ACHN (cell line): Measurements from ENCODE around the gene IGSF3.

Experiments used
- DNase-seq: peaks from one replicate; pipeline ENCODE4 v3.0.0-alpha.2; 2015
- in situ Hi-C: cut with HindIII; loops from 2 replicates; pipeline ENCODE4 v1.10.0; 2017; ENCODE audit warnings: low sequenced_read_pairs, low pct_ligation_motif_present, low pct_unique_long_range_greater_than_20kb

Gene IGSF3

DNA sequence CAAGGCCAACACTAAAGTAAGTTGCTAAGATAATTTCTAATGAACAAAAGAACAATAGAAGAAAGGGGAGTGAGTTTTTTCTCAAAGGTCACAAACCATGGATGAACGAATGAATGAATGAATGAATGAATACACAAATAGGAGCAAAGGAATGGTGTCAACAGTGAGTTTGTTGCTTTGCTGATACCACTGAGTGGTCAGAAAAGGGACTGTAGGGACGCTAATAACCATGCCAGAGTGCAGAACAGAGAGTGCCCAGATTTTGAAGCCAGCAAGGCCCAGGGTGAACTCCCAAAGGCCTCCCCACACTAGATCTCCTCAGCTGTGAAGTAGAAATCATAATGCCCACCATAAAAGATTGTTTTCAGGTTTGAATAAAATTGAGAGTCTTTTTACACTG is 112.6 kb downstream of the IGSF3 start:
- DNase-seq, result no peak

GRCh38 chr1:116553386-116554115 is 114.0 kb downstream of the IGSF3 start:
- no peak for DNase-seq
- in situ Hi-C loops, result no loop called here

More for the DNA sequence above, 112.6 kb downstream of the IGSF3 start:
- in situ Hi-C loops, result no loop called here

DNA sequence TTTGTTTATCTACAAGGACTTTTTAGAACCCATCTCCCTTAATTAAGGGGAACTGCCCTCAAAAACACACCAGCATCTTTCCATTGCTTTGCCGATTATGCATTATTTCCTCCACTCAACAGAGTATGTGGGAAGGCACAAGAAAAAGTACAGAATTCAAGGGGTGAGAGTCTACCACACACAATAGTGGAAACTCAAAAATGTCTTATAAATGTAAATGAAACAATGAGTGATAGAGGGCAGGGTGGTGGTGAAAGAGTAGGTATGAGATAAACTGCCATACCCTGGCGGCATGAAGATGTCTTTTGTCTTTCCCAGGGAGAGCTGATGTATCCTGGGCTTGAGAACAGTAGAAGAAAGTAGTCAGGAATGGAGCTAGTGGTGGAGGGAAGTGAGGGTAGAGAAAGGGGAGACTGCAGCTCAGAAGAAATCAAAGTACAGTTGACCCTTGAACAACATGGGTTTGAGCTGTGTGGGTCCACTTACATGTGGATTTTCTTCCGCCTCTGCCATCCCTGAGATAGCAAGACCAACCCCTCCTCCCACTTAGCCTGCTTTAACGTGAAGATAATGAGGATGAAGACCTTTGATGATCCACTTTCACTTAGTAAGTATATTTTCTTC is 121.1 kb downstream of the IGSF3 start:
- in situ Hi-C loops, result no loop called here
- DNase-seq, result no peak

DNA sequence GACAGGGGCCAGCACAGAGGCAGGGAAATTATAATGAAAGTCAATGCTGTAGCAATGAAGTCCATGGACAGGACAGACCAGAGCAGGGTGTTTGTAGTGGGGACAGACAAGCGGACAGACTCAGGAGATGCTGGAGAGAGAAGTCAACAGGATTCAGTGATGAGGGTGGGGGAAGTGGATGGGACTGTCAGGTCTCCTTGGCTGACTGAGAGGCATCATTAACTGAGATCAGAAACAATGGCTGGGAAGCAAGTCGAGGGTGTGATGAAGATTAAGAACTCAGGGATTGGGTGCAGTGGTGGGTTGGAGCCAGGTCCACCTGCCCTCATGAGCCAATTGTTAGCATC is 122.2 kb downstream of the IGSF3 start:
- DNase-seq, result no peak
- in situ Hi-C loops, result no loop called here

GRCh38 chr1:116544588-116545358 is 122.8 kb downstream of the IGSF3 start:
- in situ Hi-C loops, result no loop called here

DNA sequence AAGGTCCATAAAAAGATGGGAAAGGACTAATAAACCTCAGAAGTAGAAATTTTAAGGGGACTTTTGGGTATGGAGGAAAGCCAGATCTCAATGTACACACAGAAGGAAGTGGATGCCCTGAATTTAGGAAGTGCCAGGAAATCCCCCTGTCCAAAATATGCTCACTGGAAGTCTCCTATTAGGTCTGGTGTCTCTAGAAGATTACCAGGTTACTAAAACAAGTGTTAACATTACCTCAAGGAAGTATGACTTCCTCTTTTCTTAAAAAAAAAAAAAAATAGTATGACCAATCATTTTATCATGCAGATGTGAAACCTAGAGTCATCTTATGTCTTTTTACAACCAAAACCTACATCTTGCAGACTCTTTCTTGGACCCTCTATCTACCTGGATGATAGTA is 127.4 kb downstream of the IGSF3 start:
- no peak for DNase-seq
- in situ Hi-C loops, result no loop called here

More at GRCh38 chr1:116544588-116545358, 122.8 kb downstream of the IGSF3 start:
- no peak for DNase-seq

DNA sequence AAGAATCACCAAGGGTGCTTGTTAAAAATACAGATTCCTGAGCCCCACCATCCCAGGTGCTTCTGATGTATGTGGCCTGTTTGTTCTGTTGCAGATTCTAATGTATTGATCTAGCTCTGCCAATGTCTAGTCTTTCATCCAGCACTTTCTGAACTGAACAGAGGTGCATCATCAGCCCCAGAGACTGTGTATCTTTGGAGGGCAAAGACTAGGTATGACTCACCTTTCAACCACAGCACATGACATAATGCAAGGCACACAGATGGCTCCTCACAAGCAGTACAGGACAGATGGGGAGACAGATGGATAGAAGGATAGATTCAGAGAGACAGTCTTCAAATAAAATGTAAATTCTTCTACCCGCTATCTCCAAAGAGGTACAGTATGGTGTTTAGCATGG is 129.0 kb downstream of the IGSF3 start:
- in situ Hi-C loops, result no loop called here
- DNase-seq, result peak; percentile 45

DNA sequence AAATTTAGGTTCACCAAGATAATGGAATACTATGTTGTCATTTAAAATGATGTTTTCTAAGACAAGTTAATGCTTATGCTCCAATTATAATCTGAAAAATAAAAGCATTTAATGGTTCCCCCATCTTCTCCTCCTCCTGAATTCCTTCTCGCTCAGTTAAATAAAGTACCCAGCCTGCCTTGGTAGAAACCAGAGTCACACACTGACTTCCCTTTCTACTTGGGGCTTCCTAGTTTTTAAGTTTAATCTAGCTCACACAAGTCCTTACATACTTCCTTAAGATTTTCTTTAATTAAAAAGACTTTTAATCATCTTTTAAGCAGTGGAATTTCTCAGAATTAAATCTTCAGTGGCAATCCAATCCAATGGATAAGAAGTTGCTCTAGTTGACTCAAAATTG is 129.6 kb downstream of the IGSF3 start:
- in situ Hi-C loops, result no loop called here
- no peak for DNase-seq

GRCh38 chr1:116537040-116537831 is 130.3 kb downstream of the IGSF3 start:
- in situ Hi-C loops, result no loop called here
- DNase-seq, result no peak

DNA sequence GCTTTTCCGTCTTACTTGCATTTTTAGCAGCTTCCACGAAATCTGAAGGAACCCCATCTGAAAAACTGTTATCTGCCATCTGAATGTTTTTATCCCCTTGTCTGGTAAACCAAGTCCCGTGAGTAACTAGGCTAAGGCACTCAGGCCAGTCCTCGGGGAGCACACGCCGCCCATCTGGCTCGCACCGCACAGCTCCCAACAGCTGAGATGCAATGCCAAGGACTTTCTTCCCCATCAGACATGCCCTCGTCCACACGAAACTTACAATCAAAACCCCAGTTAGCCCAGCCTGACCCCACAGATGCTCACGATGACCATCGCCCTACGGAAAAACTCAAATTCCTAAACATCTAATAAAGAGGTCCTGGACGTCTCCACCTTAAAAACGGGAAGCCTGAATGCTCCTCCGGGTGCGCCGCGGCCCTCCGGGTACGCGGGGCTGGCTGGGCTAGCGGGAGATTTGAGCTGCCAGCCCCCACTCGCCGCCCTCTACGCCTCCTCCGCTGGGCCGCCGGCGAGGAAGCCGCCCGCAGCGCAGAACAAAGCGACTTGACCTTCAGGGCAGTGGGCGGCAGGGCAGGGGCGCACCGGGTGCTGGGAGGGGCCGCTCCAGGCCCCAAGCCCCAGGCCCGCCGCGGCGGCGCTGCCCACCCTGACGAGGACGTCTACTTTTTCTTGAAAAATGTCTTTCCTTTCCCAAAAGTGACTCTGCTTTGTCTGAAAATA is 133.4 kb downstream of the IGSF3 start:
- in situ Hi-C loops, result no loop called here
- DNase-seq, result no peak

DNA sequence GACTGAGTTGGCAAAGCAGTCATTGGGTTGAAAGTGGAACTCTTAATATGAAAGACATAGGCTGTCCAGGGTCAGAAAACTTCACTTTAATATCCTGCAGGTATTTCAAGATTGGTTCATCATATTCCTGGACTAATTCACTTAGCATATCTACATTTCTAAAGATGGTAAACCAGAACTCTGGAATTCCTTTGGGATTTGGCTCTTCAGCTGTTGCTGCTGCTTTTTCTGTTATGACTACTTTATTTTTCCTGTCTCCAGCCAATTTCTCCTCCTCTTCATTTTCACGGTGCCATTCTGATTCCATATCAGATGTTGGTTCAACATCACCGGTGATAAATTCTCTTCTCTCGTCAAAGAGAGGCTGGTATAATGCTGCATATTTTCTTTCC is 134.1 kb downstream of the IGSF3 start:
- in situ Hi-C loops, result no loop called here
- DNase-seq, result no peak

DNA sequence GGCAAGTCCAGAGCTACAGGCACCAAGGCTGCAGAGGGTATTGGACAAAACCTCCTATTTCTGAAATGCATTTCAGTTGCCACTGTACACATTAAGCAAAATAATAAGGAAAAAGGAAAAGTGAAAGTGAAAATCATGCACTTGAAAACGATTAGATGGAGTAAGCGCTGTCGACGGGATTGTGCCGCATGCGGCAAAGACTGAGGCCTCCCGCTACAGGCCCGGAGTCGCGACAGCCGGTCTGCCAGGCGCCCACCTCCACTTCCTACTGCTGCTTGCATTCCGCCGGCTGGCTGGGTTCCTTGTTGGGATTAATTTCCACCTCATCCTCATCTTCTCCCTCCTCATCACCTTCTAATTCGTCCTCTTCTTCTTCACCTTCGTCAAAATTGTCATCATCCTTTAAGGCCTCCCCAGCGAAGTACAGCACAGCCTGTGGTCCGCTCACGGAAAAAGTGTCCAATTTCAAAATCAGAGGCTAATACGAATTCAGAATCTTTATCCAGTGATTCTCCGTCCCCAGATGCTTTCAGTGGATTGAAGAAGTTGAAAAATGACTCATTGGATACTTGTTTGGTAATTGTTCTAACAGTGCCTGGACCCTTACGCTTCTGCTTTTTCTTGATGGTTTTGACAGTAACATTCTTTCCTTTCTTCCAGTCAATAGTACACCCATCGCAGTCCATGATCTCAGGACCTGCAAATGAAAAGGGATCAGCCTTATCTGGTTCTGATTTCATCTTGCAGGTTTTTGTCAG is 134.7 kb downstream of the IGSF3 start:
- DNase-seq, result no peak
- in situ Hi-C loops, result no loop called here

DNA sequence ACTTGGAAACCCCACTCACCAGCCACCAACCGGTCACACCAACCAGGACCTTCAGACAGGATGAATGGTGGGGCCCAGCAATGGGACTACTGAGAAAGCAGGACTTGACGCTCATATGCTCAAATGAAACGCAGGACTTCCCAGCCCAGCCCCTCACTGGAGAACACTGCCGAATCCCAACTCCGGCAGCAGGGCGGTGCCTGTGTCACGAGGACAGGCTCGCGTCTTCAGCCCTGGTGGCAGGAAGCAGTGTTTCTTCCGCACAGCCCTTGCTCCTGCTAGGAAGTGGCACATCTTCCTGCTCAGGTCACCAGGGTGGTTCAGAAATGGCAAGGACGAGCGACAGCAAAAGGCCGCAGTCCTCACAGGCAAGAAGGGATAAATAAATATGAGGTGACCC is 135.6 kb downstream of the IGSF3 start:
- no peak for DNase-seq
- in situ Hi-C loops, result no loop called here

DNA sequence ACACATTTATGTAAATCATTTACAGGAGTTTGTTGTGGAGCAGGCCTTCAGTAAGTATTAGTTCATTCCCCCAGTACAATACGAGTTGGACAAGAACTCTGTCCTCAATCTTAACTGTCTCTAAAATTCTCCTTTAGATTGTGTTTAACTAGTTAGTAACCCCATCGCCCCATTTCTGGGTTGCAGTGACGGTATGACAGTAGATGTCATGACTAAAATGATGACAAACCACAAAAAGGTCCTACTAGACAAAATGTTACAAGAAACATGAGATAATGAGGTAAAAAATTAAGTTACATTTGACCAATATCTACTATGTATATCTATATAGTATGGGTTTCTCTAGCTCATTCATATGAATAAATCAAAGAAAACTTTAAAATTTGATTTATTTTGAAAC is 137.9 kb downstream of the IGSF3 start:
- no peak for DNase-seq
- in situ Hi-C loops, result no loop called here

GRCh38 chr1:116529199-116529631 is 138.3 kb downstream of the IGSF3 start:
- in situ Hi-C loops, result no loop called here
- DNase-seq, result no peak

DNA sequence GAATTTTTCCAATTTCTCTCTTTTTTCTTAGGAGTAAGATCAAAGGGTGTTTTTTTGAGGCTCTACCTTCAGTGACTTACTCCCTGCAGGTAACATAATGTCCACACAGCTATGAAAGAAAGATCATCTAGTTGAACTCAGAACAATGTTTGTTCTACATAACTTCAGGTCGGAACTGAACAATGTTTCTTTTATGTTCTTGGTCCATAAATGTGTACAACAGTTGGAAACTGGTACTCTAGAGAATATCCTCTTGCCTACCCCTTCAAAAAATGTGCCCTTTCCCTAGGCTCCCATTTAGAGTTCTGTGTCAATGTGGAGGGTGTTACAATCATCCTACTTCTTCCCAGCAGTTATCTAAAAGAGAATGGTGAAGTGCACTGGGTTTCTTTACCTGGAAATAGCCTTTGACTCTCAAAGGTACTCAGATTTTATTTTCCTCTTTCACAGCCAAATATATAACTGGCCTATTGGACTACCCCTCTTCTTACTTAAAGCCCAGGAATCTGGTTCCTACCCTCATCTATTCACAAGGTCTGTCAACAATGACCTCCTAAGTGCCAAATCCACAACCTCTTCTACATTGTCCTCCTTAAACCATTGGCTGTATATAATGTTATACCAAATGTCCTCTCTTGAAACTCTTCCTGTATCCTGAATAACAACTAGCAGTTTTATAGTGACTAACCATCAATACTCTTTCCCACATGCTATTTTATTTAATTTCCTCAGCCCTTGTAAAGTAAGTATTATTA is 139.0 kb downstream of the IGSF3 start:
- DNase-seq, result no peak
- in situ Hi-C loops, result no loop called here

DNA sequence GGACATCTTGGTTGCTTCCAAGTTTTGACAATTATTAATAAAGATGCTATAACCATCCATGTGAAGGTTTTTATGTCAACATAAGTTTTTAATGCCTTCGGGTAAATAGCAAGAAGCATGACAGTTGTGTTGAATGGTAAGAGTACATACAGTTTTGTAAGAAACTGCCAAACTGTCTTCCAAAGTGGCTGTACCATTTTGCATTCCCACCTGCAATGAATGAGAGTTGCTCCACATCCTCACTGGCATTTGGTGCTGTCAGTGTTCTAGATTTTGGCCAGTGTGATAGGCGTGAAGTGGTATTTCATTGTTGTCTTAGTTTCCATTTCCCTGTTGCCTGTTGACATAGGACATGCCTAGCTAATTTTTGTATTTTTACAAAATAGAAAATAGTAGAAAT is 142.1 kb downstream of the IGSF3 start:
- in situ Hi-C loops, result no loop called here
- no peak for DNase-seq
